ENCODE results near the gene TMCC2.

Gene TMCC2

GRCh38 chr1:205241366-205242030 is 13.8 kb downstream of the TMCC2 start:
- no peaks in the 10 kb centered on the region for H3K27me3 ChIP-seq (ENCODE audit: insufficient read depth, poor library complexity, severe bottlenecking)
- no peak for DNase-seq (ENCODE audit: low read depth in 1 of 2, low spot score in 1 of 2)
- no peak for TF ChIP-seq SPI1 (IDR thresholded peaks at IDR 0.05; ENCODE audit: borderline replicate concordance, low read depth)
- no peak for TF ChIP-seq POLR2AphosphoS5 (IDR thresholded peaks at IDR 0.05; ENCODE audit: low read depth)
- TF ChIP-seq GABPA (IDR thresholded peaks at IDR 0.05; ENCODE audit: low read depth): no peak
- no peak for TF ChIP-seq REST (IDR thresholded peaks at IDR 0.05; ENCODE audit: insufficient replicate concordance, low read depth)
- no peak for TF ChIP-seq CTCF (IDR thresholded peaks at IDR 0.05; ENCODE audit: insufficient read depth, low read length)

GRCh38 chr1:205243350-205244191 is 15.8 kb downstream of the TMCC2 start:
- no peak for TF ChIP-seq CTCF (IDR thresholded peaks at IDR 0.05; ENCODE audit: insufficient read depth, low read length)
- no peak for TF ChIP-seq GABPA (IDR thresholded peaks at IDR 0.05; ENCODE audit: low read depth)
- peak; percentile 77 for TF ChIP-seq REST (IDR thresholded peaks at IDR 0.05; ENCODE audit: insufficient replicate concordance, low read depth)
- no peak for TF ChIP-seq POLR2AphosphoS5 (IDR thresholded peaks at IDR 0.05; ENCODE audit: low read depth)
- no peak for TF ChIP-seq SPI1 (IDR thresholded peaks at IDR 0.05; ENCODE audit: borderline replicate concordance, low read depth)
- H3K27me3 ChIP-seq (ENCODE audit: insufficient read depth, poor library complexity, severe bottlenecking): no peaks in the 10 kb centered on the region
- no peak for DNase-seq (ENCODE audit: low read depth in 1 of 2, low spot score in 1 of 2)

More at GRCh38 chr1:205241366-205242030, 13.8 kb downstream of the TMCC2 start:
- no peak overlapping the region for H3K27ac ChIP-seq (replicated peaks)
- no peak overlapping the region for H3K4me3 ChIP-seq (replicated peaks; ENCODE audit: insufficient read depth, low read length)

GRCh38 chr1:205244384-205244783 is 16.6 kb downstream of the TMCC2 start:
- TF ChIP-seq SPI1 (IDR thresholded peaks at IDR 0.05; ENCODE audit: borderline replicate concordance, low read depth): no peak
- no peak for TF ChIP-seq GABPA (IDR thresholded peaks at IDR 0.05; ENCODE audit: low read depth)
- no peak for TF ChIP-seq REST (IDR thresholded peaks at IDR 0.05; ENCODE audit: insufficient replicate concordance, low read depth)
- TF ChIP-seq POLR2AphosphoS5 (IDR thresholded peaks at IDR 0.05; ENCODE audit: low read depth): no peak
- TF ChIP-seq CTCF (IDR thresholded peaks at IDR 0.05; ENCODE audit: insufficient read depth, low read length): no peak
- Histone ChIP-seq H3K4me3 (replicated peaks; ENCODE audit: insufficient read depth, low read length) (no peak overlapping the region), H3K27me3 (ENCODE audit: insufficient read depth, poor library complexity, severe bottlenecking) (no peaks in the 10 kb centered on the region), H3K27ac (replicated peaks) (no peak overlapping the region)
- no peak for DNase-seq (ENCODE audit: low read depth in 1 of 2, low spot score in 1 of 2)

More at GRCh38 chr1:205243350-205244191, 15.8 kb downstream of the TMCC2 start:
- H3K4me3 ChIP-seq (replicated peaks; ENCODE audit: insufficient read depth, low read length): no peak overlapping the region
- no peak overlapping the region for H3K27ac ChIP-seq (replicated peaks)

Data from HL-60 (cell line).